Testis (tissue), 2 donors: Measurements from ENCODE around the gene GREB1L.

Experiments used
- POLR2A ChIP-seq: fragments of 450-650 bp; IDR thresholded peaks from one replicate; pipeline ENCODE4 v1.6.1; 2017; ENCODE audit warnings: antibody characterized with exemption, mild to moderate bottlenecking, moderate library complexity
- TF ChIP-seq, protein P1 (sequence below), 3 experiments: fragments of 450-650 bp in 2 of 3; fragments of 200-600 bp in 1 of 3; sonication (generic) in 1 of 3; IDR thresholded peaks; one replicate each; pipeline ENCODE4 v1.5.1; 2016 to 2019; ENCODE audit warnings: antibody characterized with exemption in 3 of 3, mild to moderate bottlenecking in 2 of 3, moderate library complexity in 1 of 3

DNA sequence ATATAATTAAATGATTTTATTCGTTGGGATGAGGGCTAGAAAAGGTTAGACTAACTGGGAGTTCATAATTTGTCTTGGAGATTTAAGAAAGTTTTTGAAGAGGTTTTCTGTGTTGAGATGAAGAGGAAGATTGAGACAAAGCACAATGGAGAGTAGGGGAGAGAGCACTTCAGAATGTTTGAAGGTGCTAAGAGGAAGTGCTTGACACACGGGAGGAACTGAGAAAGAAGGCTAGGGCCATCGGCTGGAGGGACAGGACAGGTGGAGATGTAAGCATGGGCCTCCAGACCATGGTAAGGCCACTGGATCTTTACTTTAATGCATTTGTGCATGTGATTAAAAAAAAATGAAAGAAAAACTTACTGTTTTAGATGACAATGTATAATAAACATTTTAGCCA, 31.5 kb downstream of the GREB1L start:
- TF ChIP-seq, protein P1, sequence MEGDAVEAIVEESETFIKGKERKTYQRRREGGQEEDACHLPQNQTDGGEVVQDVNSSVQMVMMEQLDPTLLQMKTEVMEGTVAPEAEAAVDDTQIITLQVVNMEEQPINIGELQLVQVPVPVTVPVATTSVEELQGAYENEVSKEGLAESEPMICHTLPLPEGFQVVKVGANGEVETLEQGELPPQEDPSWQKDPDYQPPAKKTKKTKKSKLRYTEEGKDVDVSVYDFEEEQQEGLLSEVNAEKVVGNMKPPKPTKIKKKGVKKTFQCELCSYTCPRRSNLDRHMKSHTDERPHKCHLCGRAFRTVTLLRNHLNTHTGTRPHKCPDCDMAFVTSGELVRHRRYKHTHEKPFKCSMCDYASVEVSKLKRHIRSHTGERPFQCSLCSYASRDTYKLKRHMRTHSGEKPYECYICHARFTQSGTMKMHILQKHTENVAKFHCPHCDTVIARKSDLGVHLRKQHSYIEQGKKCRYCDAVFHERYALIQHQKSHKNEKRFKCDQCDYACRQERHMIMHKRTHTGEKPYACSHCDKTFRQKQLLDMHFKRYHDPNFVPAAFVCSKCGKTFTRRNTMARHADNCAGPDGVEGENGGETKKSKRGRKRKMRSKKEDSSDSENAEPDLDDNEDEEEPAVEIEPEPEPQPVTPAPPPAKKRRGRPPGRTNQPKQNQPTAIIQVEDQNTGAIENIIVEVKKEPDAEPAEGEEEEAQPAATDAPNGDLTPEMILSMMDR (IDR thresholded peaks at IDR 0.05) = no peak
- TF ChIP-seq POLR2A = no peak
